ENCODE data around the gene NOTCH4. TPM values are rescaled to one million over a fixed set of nuclear protein-coding genes. Genes with fewer than 3 reads are reported as not detected.
"Not testable (repeated sequence)": the region's sequence is repeated elsewhere in the genome, so short reads cannot be mapped to it uniquely, and the experiment has no call there.

The NOTCH4 gene
- polyA plus RNA-seq (2013, experiment 1 of 2; ENCODE audit: insufficient read length): 1.3 TPM
- polyA plus RNA-seq (2013, experiment 2 of 2; ENCODE audit: insufficient read length): 0.77 TPM

- no peak for DNase-seq
Measured at GRCh38 chr6:32223258-32224235, at the start of gene NOTCH4. Gene NOTCH4 (minus strand): TSS chr6:32224067. CDS start chr6:32223928, 139 bp downstream.

GRCh38 chr6:32271429-32271828, 47.6 kb upstream of the NOTCH4 start:
- no peak for DNase-seq

- not testable (repeated sequence) for DNase-seq
Measured at GRCh38 chr6:32268459-32268858, 44.6 kb upstream of the NOTCH4 start.

GRCh38 chr6:32267035-32267434, 43.2 kb upstream of the NOTCH4 start:
- DNase-seq: no peak

- not testable (repeated sequence) for DNase-seq
Measured at GRCh38 chr6:32257262-32257661, 33.4 kb upstream of the NOTCH4 start.

- peak; percentile 93 for DNase-seq
Measured at GRCh38 chr6:32255199-32256153, 31.6 kb upstream of the NOTCH4 start.

- no peak for DNase-seq
Measured at GRCh38 chr6:32254761-32255198, 30.9 kb upstream of the NOTCH4 start.

- no peak for DNase-seq
Measured at GRCh38 chr6:32252331-32253009, 28.6 kb upstream of the NOTCH4 start.

GRCh38 chr6:32249262-32249661, 25.4 kb upstream of the NOTCH4 start:
- DNase-seq: no peak

GRCh38 chr6:32247401-32247800, 23.5 kb upstream of the NOTCH4 start:
- DNase-seq: no peak

- DNase-seq: peak; percentile 70
Measured at GRCh38 chr6:32244946-32245398, 21.1 kb upstream of the NOTCH4 start.

- DNase-seq: peak; percentile 5
Measured at GRCh38 chr6:32244270-32244669, 20.4 kb upstream of the NOTCH4 start.

- DNase-seq: not testable (repeated sequence)
Measured at GRCh38 chr6:32242318-32242813, 18.5 kb upstream of the NOTCH4 start.

GRCh38 chr6:32240686-32241085, 16.8 kb upstream of the NOTCH4 start:
- DNase-seq: no peak

GRCh38 chr6:32239462-32239861, 15.6 kb upstream of the NOTCH4 start:
- DNase-seq: no peak

GRCh38 chr6:32234934-32235333, 11.1 kb upstream of the NOTCH4 start:
- no peak for DNase-seq

- DNase-seq: no peak
Measured at GRCh38 chr6:32226434-32226833, 2.6 kb upstream of the NOTCH4 start.

- DNase-seq: no peak
Measured at GRCh38 chr6:32224696-32225095, 829 bp upstream of the NOTCH4 start.

- DNase-seq: no peak
Measured at GRCh38 chr6:32222333-32223230, 1.3 kb downstream of the NOTCH4 start.

- no peak for DNase-seq
Measured at GRCh38 chr6:32220021-32220420, 3.8 kb downstream of the NOTCH4 start.

- DNase-seq: no peak
Measured at GRCh38 chr6:32218167-32218566, 5.7 kb downstream of the NOTCH4 start.

Measured in fibroblast of skin of back (primary cell).